Activated T-cell treated with anti-CD3 and anti-CD28 coated beads, Interleukin-2, amount 50 U/mL, for 72 hours (primary cell): Measurements from ENCODE around the gene FSTL4. TPM values are rescaled to one million over a fixed set of nuclear protein-coding genes. Genes with fewer than 3 reads are reported as not detected.

Experiments used
- ATAC-seq, 2 donors: fragments of 150-1000 bp; cut with Tn5 transposase; replicated peaks in 1 of 2; 2 replicates each; pipeline ENCODE4 v1.10.0; 2021; ENCODE audit warnings: moderate library complexity in 2 of 2, mild to moderate bottlenecking in 1 of 2
- DNase-seq, 2 donors: peaks; one replicate each; pipeline ENCODE4 v3.0.0; 2021 to 2022; ENCODE audit warnings: mixed read lengths in 1 of 2
- H3K27ac Mint-ChIP-seq: one replicate; pipeline ENCODE4 v1.8.0; 2022; ENCODE audit warnings: mild to moderate bottlenecking, moderate library complexity, mixed read lengths
- H3K27me3 Mint-ChIP-seq: one replicate; pipeline ENCODE4 v1.8.0; 2022; ENCODE audit warnings: low read depth, mixed read lengths
- H3K36me3 Mint-ChIP-seq, 2 donors: one replicate each; pipeline ENCODE4 v1.8.0; 2022; ENCODE audit warnings: mixed read lengths in 2 of 2, mild to moderate bottlenecking in 1 of 2; ENCODE audit not compliant: insufficient read depth in 2 of 2
- H3K4me1 Mint-ChIP-seq: one replicate; pipeline ENCODE4 v1.8.0; 2022; ENCODE audit warnings: low read depth, mixed read lengths
- H3K4me3 Mint-ChIP-seq, 2 donors: one replicate each; pipeline ENCODE4 v1.8.0; 2022; ENCODE audit warnings: mild to moderate bottlenecking in 2 of 2, mixed read lengths in 2 of 2, moderate library complexity in 2 of 2
- H3K9me3 Mint-ChIP-seq, 2 donors: one replicate each; pipeline ENCODE4 v1.8.0; 2022; ENCODE audit warnings: mixed read lengths in 2 of 2
- total RNA-seq, 2 donors: library from RNA; stranded (reverse); gene quantifications; one replicate each; pipeline ENCODE4 v1.2.3, GENCODE V29; 2022

The FSTL4 gene
- total RNA-seq, 2 donors from 2014 or later: not detected

DNA sequence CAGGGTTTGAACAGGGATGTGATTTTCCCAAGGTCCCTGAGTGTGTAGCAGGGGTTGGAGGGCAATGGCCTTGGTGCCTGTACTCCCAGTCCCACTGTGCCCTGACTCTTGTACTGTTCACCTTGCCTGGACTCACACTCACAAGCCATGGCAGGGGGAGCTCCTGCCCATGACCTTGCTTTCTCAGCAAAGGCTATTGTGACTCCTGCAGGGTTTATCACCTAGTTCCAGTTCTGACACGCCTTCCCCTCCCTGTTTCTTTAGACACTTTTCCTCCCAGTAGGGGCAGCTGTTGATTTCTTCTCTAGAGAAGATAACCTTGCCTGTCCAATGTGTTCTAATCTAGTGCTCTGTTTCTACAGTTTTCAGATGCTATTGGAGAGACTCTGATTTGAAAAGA is 139.5 kb downstream of the FSTL4 start:
- Mint-ChIP-seq H3K4me3 (no peak overlapping the region), H3K36me3 (no peaks in the 10 kb centered on the region), H3K4me1 (no peaks in the 10 kb centered on the region), H3K27me3 (peaks cover 30% of the 10 kb centered on the region), H3K9me3 (no peaks in the 10 kb centered on the region), H3K27ac (no peak overlapping the region)
- DNase-seq (no peak), ATAC-seq (no peak)

DNA sequence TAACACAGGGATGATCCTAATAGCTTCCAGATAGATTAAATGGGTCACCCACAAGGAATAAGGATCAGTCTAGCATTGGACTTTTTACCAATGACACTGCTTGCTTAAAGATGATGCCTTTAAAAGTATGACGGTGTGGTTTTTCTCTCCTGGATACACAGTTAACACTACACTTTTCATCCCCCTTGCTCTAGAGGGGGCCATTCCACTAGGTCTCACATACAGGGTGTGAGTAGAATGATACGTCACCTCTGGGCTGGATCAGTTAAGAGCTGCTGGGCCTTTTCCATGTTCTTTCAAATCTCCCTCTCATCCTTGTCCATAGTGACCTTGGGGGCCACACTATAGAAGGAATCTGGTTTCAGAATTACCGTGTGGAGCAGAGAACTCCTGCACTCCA is 140.6 kb downstream of the FSTL4 start:
- Mint-ChIP-seq H3K27ac (no peak overlapping the region), H3K4me3 (no peak overlapping the region), H3K4me1 (no peaks in the 10 kb centered on the region), H3K36me3 (no peaks in the 10 kb centered on the region), H3K27me3 (peaks cover 26% of the 10 kb centered on the region), H3K9me3 (no peaks in the 10 kb centered on the region)
- DNase-seq: no peak
- no peak for ATAC-seq

DNA sequence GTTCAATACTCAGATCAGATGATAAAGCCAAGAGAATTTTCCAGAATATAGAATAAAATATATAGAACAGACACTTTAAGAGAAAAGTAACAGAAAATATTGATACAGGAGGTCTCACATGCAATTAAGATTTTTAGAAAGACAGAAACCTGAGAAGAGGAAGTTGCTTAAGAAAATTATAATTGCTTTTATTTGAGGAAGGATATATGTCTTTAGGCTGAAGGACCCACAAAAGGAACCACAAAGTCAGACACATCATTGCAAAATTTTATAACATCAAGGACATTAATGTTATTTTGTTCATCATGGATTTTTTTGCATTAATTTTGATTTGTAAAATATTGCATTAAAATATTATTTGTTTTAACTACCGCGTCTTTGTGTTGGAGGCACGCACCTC is 141.5 kb downstream of the FSTL4 start:
- no peak for ATAC-seq
- DNase-seq: no peak
- peaks cover 24% of the 10 kb centered on the region for H3K27me3 Mint-ChIP-seq
- H3K27ac Mint-ChIP-seq: no peak overlapping the region
- no peak overlapping the region for H3K4me3 Mint-ChIP-seq
- no peaks in the 10 kb centered on the region for H3K4me1 Mint-ChIP-seq
- H3K36me3 Mint-ChIP-seq: no peaks in the 10 kb centered on the region
- no peaks in the 10 kb centered on the region for H3K9me3 Mint-ChIP-seq

DNA sequence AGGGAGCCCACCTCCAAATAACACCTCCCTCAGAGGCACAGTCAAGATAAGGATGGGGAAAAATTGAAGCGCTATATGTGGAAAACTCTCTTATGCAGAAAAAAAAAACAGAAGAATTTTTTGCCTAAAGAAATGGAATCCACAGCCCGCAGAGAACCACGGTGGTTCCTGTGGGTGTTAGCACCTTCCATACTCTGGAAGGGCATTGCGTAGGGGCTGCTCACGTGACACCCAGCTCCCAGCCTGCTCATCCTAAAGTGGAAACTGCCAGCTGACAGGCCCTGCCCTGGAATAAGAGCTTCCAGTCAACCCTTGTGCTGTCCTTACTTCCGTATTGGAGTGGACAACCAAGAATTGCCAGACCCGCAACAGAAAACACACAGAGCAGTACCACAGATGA is 142.5 kb downstream of the FSTL4 start:
- Mint-ChIP-seq H3K36me3 (no peaks in the 10 kb centered on the region), H3K9me3 (no peaks in the 10 kb centered on the region), H3K27me3 (peaks cover 18% of the 10 kb centered on the region), H3K4me3 (no peak overlapping the region), H3K4me1 (no peaks in the 10 kb centered on the region), H3K27ac (no peak overlapping the region)
- ATAC-seq (no peak), DNase-seq (no peak)

DNA sequence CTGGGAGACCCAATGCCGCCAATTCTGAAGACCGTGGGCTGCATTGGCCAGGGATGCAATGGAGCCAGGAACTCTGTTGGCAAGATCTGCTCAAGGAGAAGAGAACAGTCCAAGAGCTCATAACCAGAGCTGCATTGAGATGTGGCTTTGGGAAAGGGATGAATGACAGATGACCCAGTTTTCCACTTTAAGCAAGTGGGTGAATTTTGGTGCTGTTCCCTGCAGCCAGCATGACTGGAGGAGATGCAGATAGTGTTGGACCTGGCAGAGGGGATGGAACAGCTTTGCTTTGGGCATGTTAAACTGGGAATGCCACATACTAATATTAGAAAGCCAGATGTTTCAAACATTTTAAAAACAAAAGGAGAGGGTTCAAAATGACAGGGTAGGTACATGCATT is 143.1 kb downstream of the FSTL4 start:
- ATAC-seq (no peak), DNase-seq (no peak)
- H3K27me3 Mint-ChIP-seq: peaks cover 18% of the 10 kb centered on the region
- H3K4me1 Mint-ChIP-seq: no peaks in the 10 kb centered on the region
- H3K27ac Mint-ChIP-seq: no peak overlapping the region
- no peaks in the 10 kb centered on the region for H3K9me3 Mint-ChIP-seq
- H3K36me3 Mint-ChIP-seq: no peaks in the 10 kb centered on the region
- no peak overlapping the region for H3K4me3 Mint-ChIP-seq

DNA sequence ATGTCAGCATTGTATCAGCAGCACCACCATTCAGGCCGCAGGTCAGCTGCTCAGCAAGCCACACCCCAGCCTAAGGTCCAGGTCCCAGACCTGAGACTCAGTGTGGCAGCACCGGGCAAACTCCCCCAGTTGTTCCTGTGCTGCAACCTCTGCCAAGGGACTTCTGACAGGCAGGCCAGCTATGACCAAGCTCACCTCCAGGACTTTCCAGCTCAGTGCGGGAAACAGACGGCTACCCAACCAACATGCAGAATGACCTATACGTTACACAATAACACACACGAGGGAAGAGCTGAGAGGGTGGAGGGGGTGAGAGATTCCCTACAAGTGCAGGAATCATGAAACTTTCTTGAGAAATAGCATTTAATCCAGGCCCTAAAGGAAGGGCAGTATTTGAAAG is 143.7 kb downstream of the FSTL4 start:
- H3K4me1 Mint-ChIP-seq: no peaks in the 10 kb centered on the region
- H3K4me3 Mint-ChIP-seq: no peak overlapping the region
- ATAC-seq (no peak), DNase-seq (no peak)
- no peaks in the 10 kb centered on the region for H3K9me3 Mint-ChIP-seq
- no peaks in the 10 kb centered on the region for H3K36me3 Mint-ChIP-seq
- no peak overlapping the region for H3K27ac Mint-ChIP-seq
- peaks cover 16% of the 10 kb centered on the region for H3K27me3 Mint-ChIP-seq

DNA sequence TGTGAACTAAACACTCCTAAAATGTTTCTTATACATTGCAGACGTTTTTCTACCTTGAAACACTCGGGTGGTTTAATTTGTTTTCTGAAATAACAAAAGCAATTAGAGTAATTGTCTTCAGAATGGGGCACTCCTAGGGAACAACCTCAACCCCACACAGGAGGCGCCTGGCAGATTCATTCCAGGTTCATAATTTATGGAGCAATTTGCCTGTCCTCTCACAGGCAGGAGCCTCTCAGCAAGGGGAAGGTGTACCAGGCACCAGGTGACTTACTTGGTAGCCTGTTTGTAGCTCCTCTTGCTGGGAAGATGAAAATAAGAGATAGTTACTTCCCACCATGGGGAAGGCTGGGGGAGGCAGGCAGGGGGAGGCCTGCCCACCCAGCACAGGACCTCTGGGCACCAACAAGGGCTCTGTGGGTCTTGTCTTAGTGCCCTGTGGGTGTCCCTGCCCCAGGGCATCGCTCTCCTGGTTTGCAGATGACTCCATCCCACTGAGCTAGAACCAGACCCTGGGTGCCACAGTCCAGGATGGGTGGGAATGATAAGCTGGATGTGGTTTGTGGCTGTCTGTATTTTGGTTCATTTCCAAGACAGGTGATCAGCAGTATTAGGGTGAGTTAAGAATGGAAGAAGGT is 144.4 kb downstream of the FSTL4 start:
- Mint-ChIP-seq H3K36me3 (no peaks in the 10 kb centered on the region), H3K27ac (no peak overlapping the region), H3K9me3 (no peaks in the 10 kb centered on the region), H3K4me1 (no peaks in the 10 kb centered on the region), H3K4me3 (no peak overlapping the region), H3K27me3 (peaks cover 10% of the 10 kb centered on the region)
- DNase-seq (no peak), ATAC-seq (no peak)

GRCh38 chr5:133467335-133467779 is 145.0 kb downstream of the FSTL4 start:
- H3K9me3 Mint-ChIP-seq: no peaks in the 10 kb centered on the region

DNA sequence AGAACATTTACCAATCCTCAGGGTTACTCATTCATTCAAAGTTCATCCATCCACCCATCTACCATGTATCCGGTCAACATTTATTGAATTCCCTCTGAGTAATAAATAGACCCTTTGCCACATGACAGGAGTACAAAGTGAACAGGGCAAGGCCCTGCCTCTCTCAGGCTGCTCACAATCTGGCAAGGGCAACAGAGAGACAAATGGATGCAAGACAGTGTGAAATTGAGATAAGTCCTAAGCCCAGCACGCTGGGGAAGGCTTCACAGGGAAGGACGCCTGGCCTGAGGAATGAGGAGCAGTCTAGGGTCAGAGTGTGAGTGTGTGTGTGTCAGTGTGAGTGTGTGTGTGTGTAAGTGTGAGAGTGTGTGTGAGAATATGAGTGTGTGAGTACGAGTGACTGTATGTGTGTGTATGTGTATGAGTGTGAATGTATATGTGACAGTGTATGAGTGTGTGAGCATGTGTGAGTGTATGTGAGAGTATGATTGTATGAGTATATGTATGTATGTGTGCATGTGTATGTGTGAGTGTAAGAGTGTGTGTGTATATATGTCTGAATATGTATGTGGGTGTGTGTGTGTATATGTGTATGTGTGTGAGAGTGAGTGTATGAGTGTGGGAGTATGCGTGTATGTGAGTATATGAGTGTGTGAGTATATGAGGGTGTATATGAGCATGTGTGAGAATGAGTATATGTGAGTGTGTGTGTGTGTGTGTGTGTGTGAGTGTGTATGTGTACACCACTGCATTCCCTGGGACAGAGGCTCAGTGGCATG is 145.6 kb downstream of the FSTL4 start:
- Mint-ChIP-seq H3K27ac (no peak overlapping the region), H3K4me1 (no peaks in the 10 kb centered on the region), H3K9me3 (no peaks in the 10 kb centered on the region), H3K4me3 (no peak overlapping the region), H3K27me3 (peaks cover 10% of the 10 kb centered on the region), H3K36me3 (no peaks in the 10 kb centered on the region)
- DNase-seq: no peak
- peak; percentile 23 to 24 for ATAC-seq

More at GRCh38 chr5:133467335-133467779, 145.0 kb downstream of the FSTL4 start:
- H3K27me3 Mint-ChIP-seq: peaks cover 10% of the 10 kb centered on the region
- ATAC-seq (peak; percentile 31 to 36), DNase-seq (no peak)
- no peak overlapping the region for H3K4me3 Mint-ChIP-seq
- no peaks in the 10 kb centered on the region for H3K4me1 Mint-ChIP-seq
- H3K36me3 Mint-ChIP-seq: no peaks in the 10 kb centered on the region
- H3K27ac Mint-ChIP-seq: no peak overlapping the region

GRCh38 chr5:133464013-133464412 is 148.3 kb downstream of the FSTL4 start:
- H3K4me1 Mint-ChIP-seq: no peaks in the 10 kb centered on the region

GRCh38 chr5:133461796-133462516 is 150.4 kb downstream of the FSTL4 start:
- Mint-ChIP-seq H3K27me3 (no peaks in the 10 kb centered on the region), H3K27ac (no peak overlapping the region), H3K36me3 (no peaks in the 10 kb centered on the region), H3K4me1 (no peaks in the 10 kb centered on the region), H3K4me3 (no peak overlapping the region), H3K9me3 (no peaks in the 10 kb centered on the region)
- no peak for ATAC-seq
- DNase-seq: no peak

More at GRCh38 chr5:133464013-133464412, 148.3 kb downstream of the FSTL4 start:
- Mint-ChIP-seq H3K9me3 (no peaks in the 10 kb centered on the region), H3K4me3 (no peak overlapping the region), H3K27me3 (peaks cover 4% of the 10 kb centered on the region), H3K36me3 (no peaks in the 10 kb centered on the region), H3K27ac (no peak overlapping the region)
- DNase-seq (no peak), ATAC-seq (no peak)

GRCh38 chr5:133460172-133460758 is 152.1 kb downstream of the FSTL4 start:
- Mint-ChIP-seq H3K4me3 (no peak overlapping the region), H3K4me1 (no peaks in the 10 kb centered on the region), H3K27ac (no peak overlapping the region), H3K27me3 (no peaks in the 10 kb centered on the region), H3K9me3 (no peaks in the 10 kb centered on the region), H3K36me3 (no peaks in the 10 kb centered on the region)
- peak; percentile 51 to 58 for ATAC-seq
- peak; percentile 62 to 67 for DNase-seq
